H9 (cell line): ENCODE measurements around the gene THBS1. TPM values are rescaled to one million over a fixed set of nuclear protein-coding genes. Genes with fewer than 3 reads are reported as not detected.

Experiments used
- DNase-seq: peaks from one replicate; pipeline ENCODE4 v3.0.0-alpha.2; 2017
- H2AFZ ChIP-seq: one replicate; pipeline ENCODE4 v1.6.1; 2013; ENCODE audit warnings: mild to moderate bottlenecking, low read length, control low read depth, moderate library complexity
- H2AK5ac ChIP-seq: 2 replicates; pipeline ENCODE4 v1.6.1; 2013; ENCODE audit warnings: low read length, control low read depth, mixed read lengths; ENCODE audit not compliant: insufficient read length
- H2BK120ac ChIP-seq: one replicate; pipeline ENCODE4 v1.6.1; 2013; ENCODE audit warnings: low read depth, mild to moderate bottlenecking, low read length, control low read depth, inconsistent platforms; ENCODE audit not compliant: poor library complexity, severe bottlenecking
- H2BK12ac ChIP-seq: 2 replicates; pipeline ENCODE4 v1.6.1; 2013; ENCODE audit warnings: low read length, control low read depth, mixed read lengths, low read depth; ENCODE audit not compliant: insufficient read length
- H2BK15ac ChIP-seq: 2 replicates; pipeline ENCODE4 v1.6.1; 2013; ENCODE audit warnings: low read depth, low read length, control low read depth
- H2BK20ac ChIP-seq: one replicate; pipeline ENCODE4 v1.6.1; 2013; ENCODE audit warnings: low read depth, mild to moderate bottlenecking, low read length, control low read depth, inconsistent platforms; ENCODE audit not compliant: poor library complexity, severe bottlenecking
- H2BK5ac ChIP-seq: 2 replicates; pipeline ENCODE4 v1.6.1; 2013; ENCODE audit warnings: low read length, control low read depth, mixed read lengths; ENCODE audit not compliant: insufficient read length
- H3K14ac ChIP-seq: 2 replicates; pipeline ENCODE4 v1.6.1; 2013; ENCODE audit warnings: low read length, control low read depth; ENCODE audit not compliant: insufficient read depth
- H3K18ac ChIP-seq: 2 replicates; pipeline ENCODE4 v1.6.1; 2013; ENCODE audit warnings: low read depth, mild to moderate bottlenecking, mixed read lengths, low read length, control low read depth; ENCODE audit not compliant: insufficient read length
- H3K23ac ChIP-seq: 2 replicates; pipeline ENCODE4 v1.6.1; 2013; ENCODE audit warnings: low read length, control low read depth, mixed read lengths, low read depth; ENCODE audit not compliant: insufficient read length
- H3K23me2 ChIP-seq: 2 replicates; pipeline ENCODE4 v1.6.1; 2013; ENCODE audit warnings: low read depth, mild to moderate bottlenecking, mixed read lengths, low read length, control low read depth; ENCODE audit not compliant: insufficient read length, poor library complexity, severe bottlenecking
- H3K27ac ChIP-seq: 2 replicates; pipeline ENCODE4 v1.5.1; 2013; ENCODE audit warnings: low read length, control low read depth, mixed read lengths, low read depth; ENCODE audit not compliant: insufficient read length
- H3K27me3 ChIP-seq: 2 replicates; pipeline ENCODE4 v1.6.1; 2013; ENCODE audit warnings: low read length, control low read depth, inconsistent platforms; ENCODE audit not compliant: insufficient read depth
- H3K4ac ChIP-seq: 2 replicates; pipeline ENCODE4 v1.6.1; 2013; ENCODE audit warnings: low read depth, mild to moderate bottlenecking, control low read depth, inconsistent platforms, low read length, moderate library complexity
- H3K4me1 ChIP-seq: 2 replicates; pipeline ENCODE4 v1.6.1; 2013; ENCODE audit warnings: low read length, control low read depth, inconsistent platforms; ENCODE audit not compliant: insufficient read depth
- H3K4me2 ChIP-seq: 2 replicates; pipeline ENCODE4 v1.6.1; 2013; ENCODE audit warnings: low read length, control low read depth, mixed read lengths; ENCODE audit not compliant: insufficient read length, insufficient read depth
- H3K56ac ChIP-seq: 2 replicates; pipeline ENCODE4 v1.6.1; 2013; ENCODE audit warnings: low read depth, mild to moderate bottlenecking, mixed read lengths, low read length, control low read depth; ENCODE audit not compliant: insufficient read length
- H3K79me1 ChIP-seq: 2 replicates; pipeline ENCODE4 v1.6.1; 2013; ENCODE audit warnings: low read depth, mild to moderate bottlenecking, moderate library complexity, low read length, control low read depth, inconsistent platforms; ENCODE audit not compliant: insufficient read depth, poor library complexity, severe bottlenecking
- H3K79me2 ChIP-seq: 2 replicates; pipeline ENCODE4 v1.6.1; 2013; ENCODE audit warnings: low read length, control low read depth, inconsistent platforms; ENCODE audit not compliant: insufficient read depth
- H3K9ac ChIP-seq: 2 replicates; pipeline ENCODE4 v1.6.1; 2013; ENCODE audit warnings: low read length, control low read depth, mixed read lengths; ENCODE audit not compliant: insufficient read length; ENCODE audit errors: extremely low read depth
- H3K9me3 ChIP-seq: one replicate; pipeline ENCODE4 v1.6.1; 2013; ENCODE audit warnings: low read depth, low read length, inconsistent platforms; ENCODE audit not compliant: control insufficient read depth
- H3T11ph ChIP-seq: one replicate; pipeline ENCODE4 v1.6.1; 2013; ENCODE audit warnings: mild to moderate bottlenecking, low read length, control low read depth, inconsistent platforms
- H4K20me1 ChIP-seq: one replicate; pipeline ENCODE4 v1.6.1; 2013; ENCODE audit not compliant: control insufficient read depth, insufficient read length, insufficient read depth
- H4K5ac ChIP-seq: 2 replicates; pipeline ENCODE4 v1.6.1; 2013; ENCODE audit warnings: low read depth, mild to moderate bottlenecking, mixed read lengths, low read length, control low read depth; ENCODE audit not compliant: insufficient read length
- H4K8ac ChIP-seq: replicated peaks from 2 replicates; pipeline ENCODE4 v1.6.1; 2013; ENCODE audit warnings: low read length, control low read depth, mixed read lengths, low read depth; ENCODE audit not compliant: insufficient read length
- H4K91ac ChIP-seq: 2 replicates; pipeline ENCODE4 v1.6.1; 2013; ENCODE audit warnings: low read depth, mild to moderate bottlenecking, moderate library complexity, mixed read lengths, low read length, control low read depth; ENCODE audit not compliant: insufficient read length
- H3K27ac Mint-ChIP-seq, 3 experiments: 2 replicates in 2 of 3; 3 replicates in 1 of 3; pipeline ENCODE4 v1.8.0; 2020 to 2021; ENCODE audit warnings: mixed read lengths in 3 of 3, mild to moderate bottlenecking in 1 of 3, moderate library complexity in 1 of 3
- H3K27me3 Mint-ChIP-seq: 2 replicates; pipeline ENCODE4 v1.8.0; 2021; ENCODE audit warnings: low read depth, mild to moderate bottlenecking, moderate library complexity, mixed read lengths
- H3K36me3 Mint-ChIP-seq, 3 experiments: 2 replicates in 2 of 3; 3 replicates in 1 of 3; pipeline ENCODE4 v1.8.0; 2020 to 2021; ENCODE audit warnings: low read depth in 3 of 3, mixed read lengths in 3 of 3; ENCODE audit not compliant: insufficient read depth in 1 of 3
- H3K4me1 Mint-ChIP-seq, 2 experiments: 2 replicates each; pipeline ENCODE4 v1.8.0; 2020; ENCODE audit warnings: mixed read lengths in 2 of 2
- H3K4me3 Mint-ChIP-seq, 2 experiments: 2 replicates in 1 of 2; 3 replicates in 1 of 2; pipeline ENCODE4 v1.8.0; 2020 to 2021; ENCODE audit warnings: mild to moderate bottlenecking in 2 of 2, mixed read lengths in 2 of 2, moderate library complexity in 1 of 2
- H3K9me3 Mint-ChIP-seq, 2 experiments: 2 replicates in 1 of 2; 3 replicates in 1 of 2; pipeline ENCODE4 v1.8.0; 2020; ENCODE audit warnings: mild to moderate bottlenecking in 2 of 2, mixed read lengths in 2 of 2, moderate library complexity in 1 of 2
- CTCF ChIP-seq: fragments of 200-600 bp; sonication (generic); conservative IDR thresholded peaks from 3 replicates; pipeline ENCODE4 v1.8.0; 2021; ENCODE audit warnings: antibody characterized with exemption, mild to moderate bottlenecking
- WGBS: extraction: QIAGEN DNeasy Blood & Tissue Kit; methylation state at CpG from one replicate; pipeline ENCODE4 v1.1.7; 2013; ENCODE audit warnings: missing lambda C conversion rate, low lambda C conversion rate, mixed read lengths; ENCODE audit not compliant: insufficient read length; ENCODE audit errors: extremely low coverage; 5-methylcytosine and 5-hydroxymethylcytosine counted together
- total RNA-seq: library from RNA; stranded (reverse); gene quantifications from 2 replicates; pipeline ENCODE4 v1.2.1, GENCODE V29; 2021

The THBS1 gene
- total RNA-seq, 1 experiment from 2014 or later = 72.1 TPM

DNA sequence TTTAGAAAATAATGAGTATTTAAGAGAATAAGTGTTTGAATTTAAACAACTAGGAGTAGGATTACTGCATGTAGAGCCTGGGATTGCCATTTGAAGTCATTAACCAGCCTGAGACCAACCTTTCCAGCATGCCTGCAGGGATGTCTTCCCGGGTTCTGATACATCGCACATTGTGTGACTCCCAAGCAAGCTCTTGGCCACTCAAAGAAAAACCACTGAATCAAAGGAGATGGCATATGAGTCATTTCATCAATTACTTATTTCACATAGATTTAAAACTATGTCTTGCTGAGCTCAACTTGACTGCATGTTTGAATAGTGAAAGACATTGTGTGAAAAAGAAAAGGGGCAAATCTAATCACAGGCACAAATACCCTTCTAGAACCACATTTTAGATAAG lies 15.0 kb upstream of the THBS1 start:
- DNase-seq = no peak
- no peak overlapping the region for H2BK120ac ChIP-seq
- H3K56ac ChIP-seq = no peak overlapping the region
- H2AFZ ChIP-seq = no peak overlapping the region
- no peaks in the 10 kb centered on the region; a peak in 1 of 4 replicates for H3K4me1 Mint-ChIP-seq
- no peaks in the 10 kb centered on the region for H3K79me2 ChIP-seq
- no peaks in the 10 kb centered on the region for H3K9me3 Mint-ChIP-seq
- H3K18ac ChIP-seq = no peak overlapping the region
- no peak overlapping the region for H3K4me3 Mint-ChIP-seq
- WGBS = no CpG with 5 or more reads among the region's 2 CpGs
- no peak overlapping the region for H2BK5ac ChIP-seq
- H3K23ac ChIP-seq = no peak overlapping the region
- no peaks in the 10 kb centered on the region for H3K36me3 Mint-ChIP-seq
- H4K8ac ChIP-seq = no peak overlapping the region
- no peak overlapping the region for H2BK12ac ChIP-seq
- no peak overlapping the region for H3K27ac Mint-ChIP-seq
- H3K23me2 ChIP-seq = no peaks in the 10 kb centered on the region
- H3K9ac ChIP-seq = no peak overlapping the region
- no peak for TF ChIP-seq CTCF
- no peak overlapping the region for H3T11ph ChIP-seq
- no peaks in the 10 kb centered on the region for H3K9me3 ChIP-seq
- H3K79me1 ChIP-seq = no peaks in the 10 kb centered on the region
- H2AK5ac ChIP-seq = no peak overlapping the region
- no peaks in the 10 kb centered on the region for H3K27me3 Mint-ChIP-seq
- no peak overlapping the region for H2BK15ac ChIP-seq
- no peak overlapping the region for H3K4me2 ChIP-seq
- no peak overlapping the region for H4K5ac ChIP-seq
- H3K27me3 ChIP-seq = no peaks in the 10 kb centered on the region
- H4K20me1 ChIP-seq = no peaks in the 10 kb centered on the region
- no peak overlapping the region for H3K27ac ChIP-seq
- no peaks in the 10 kb centered on the region for H3K4me1 ChIP-seq
- no peak overlapping the region for H3K4ac ChIP-seq
- H3K14ac ChIP-seq = no peak overlapping the region
- no peak overlapping the region for H2BK20ac ChIP-seq
- no peak overlapping the region for H4K91ac ChIP-seq
